GM08714 (cell line): ENCODE results near the gene EDC3.

Source experiments
- H3K4me3 ChIP-seq: fragments of 200-500 bp; sonication (Bioruptor generic); 2 replicates; pipeline ENCODE4 v1.5.1; 2014; ENCODE audit warnings: mild to moderate bottlenecking, low read length, inconsistent platforms
- ZNF274 ChIP-seq: IDR thresholded peaks from 2 replicates; pipeline ENCODE4 v1.6.1; 2012; ENCODE audit warnings: mild to moderate bottlenecking, low read depth, low read length

The EDC3 gene

DNA sequence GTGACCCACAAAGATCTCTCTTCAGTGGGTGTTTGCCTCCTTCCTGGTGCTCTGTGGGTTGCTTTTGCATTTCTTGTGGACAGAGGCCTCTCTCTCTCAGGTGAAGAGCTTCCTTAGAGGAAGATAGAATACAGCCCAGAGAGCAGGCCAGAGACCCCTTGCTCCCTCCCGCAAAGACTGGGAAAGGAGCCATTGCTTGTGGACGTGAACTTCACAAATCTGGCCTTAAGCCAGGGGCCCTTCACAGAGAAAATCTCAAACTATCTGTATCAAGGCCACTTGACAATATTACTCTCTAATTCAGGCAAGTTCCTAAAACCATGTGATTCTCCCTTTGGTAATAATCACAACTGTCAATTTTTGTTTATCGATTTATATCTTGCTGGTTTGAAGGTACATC is 110.6 kb downstream of the EDC3 start:
- no peak overlapping the region for H3K4me3 ChIP-seq
- no peak for TF ChIP-seq ZNF274

DNA sequence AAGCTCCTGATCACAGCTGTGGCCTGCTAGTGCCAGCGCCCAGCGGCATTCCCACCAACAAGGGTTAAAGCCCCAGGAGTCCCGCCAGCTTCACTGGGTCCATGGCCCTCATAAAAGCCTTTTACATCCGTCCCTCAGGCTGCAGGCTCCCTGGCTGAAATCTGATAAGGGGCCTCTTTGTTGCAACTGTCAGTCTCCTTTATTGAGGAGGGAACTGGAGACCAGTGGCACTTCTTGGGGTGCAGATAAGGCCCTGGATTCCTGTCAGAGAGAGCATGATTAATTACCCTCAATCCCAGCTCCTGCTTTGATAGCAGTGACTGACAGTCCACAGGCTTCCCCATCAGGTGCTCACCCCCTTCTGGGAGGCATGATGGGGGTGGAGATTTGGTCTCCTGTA is 111.0 kb downstream of the EDC3 start:
- no peak for TF ChIP-seq ZNF274
- H3K4me3 ChIP-seq: no peak overlapping the region

DNA sequence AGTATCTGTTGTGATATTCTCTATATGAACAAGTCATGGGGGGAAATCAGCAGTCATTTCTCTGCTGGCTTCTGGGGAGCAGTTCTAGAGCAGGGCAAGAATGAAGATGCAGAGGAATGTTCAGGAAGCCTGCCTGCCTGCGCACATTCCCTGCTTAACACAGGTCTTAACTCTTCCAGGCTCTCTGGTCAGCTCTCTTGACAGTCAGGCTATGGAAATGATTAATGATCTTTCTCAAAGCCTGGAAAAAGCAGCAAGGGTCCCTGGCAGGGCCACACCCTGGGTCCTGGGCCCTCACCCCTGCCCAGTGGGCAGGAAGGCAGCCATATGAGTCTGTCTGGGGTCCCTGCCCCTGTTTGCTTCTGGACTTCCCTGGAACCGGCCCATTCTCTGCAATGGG is 111.6 kb downstream of the EDC3 start:
- TF ChIP-seq ZNF274: no peak

More for the DNA sequence above, 111.6 kb downstream of the EDC3 start:
- no peak overlapping the region for H3K4me3 ChIP-seq
